ENCODE data around the gene PPY. TPM values are rescaled to one million over a fixed set of nuclear protein-coding genes. Genes with fewer than 3 reads are reported as not detected.

PPY gene
- total RNA-seq, 1 donor from 2014 or later: not detected

DNA sequence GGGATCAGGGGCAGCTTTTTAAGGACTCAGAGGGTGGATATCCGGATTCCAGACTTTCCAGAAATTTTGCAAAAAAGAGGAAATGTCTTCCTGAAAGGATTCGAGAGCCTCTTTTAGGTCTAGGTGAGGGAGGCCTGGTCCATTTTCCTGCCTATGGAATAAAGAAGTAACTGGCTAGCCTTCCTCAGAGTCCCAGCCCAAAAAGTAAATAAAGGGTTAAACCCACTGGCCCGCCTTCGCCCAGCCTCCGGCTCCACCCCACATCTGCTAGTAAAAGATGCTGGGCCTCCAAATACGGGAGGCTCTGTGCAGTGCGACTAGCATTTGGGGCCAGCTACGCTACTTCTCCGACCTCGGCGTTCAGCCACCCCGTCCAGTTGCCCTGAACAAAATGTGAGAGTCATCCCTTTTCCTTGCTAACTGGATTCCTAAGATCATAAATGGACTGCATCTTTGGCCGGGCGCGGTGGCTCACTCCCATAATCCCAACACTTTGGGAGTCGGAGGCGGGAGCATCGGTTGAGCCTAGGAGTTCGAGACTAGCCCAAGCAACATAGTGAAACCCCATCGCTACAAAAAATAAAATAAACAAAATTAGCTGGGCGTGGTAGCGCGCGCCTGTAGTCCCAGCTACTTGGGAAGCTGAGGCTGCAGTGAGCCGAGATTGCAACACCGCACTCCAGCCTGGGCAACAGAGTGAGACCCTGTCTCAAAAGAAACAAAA is 34.1 kb downstream of the PPY start:
- Mint-ChIP-seq H3K9me3 (no peaks in the 10 kb centered on the region), H3K27ac (no peak overlapping the region), H3K36me3 (ENCODE audit: low read depth) (no peaks in the 10 kb centered on the region), H3K27me3 (peaks cover 49% of the 10 kb centered on the region), H3K4me3 (peak overlapping the region; percentile 73), H3K4me1 (peaks cover 23% of the 10 kb centered on the region)
- intact Hi-C loops (cut with micrococcal nuclease): loop anchor here (5.0 to 10.0 kb wide), 2 partner anchors 83 to 99 kb away; no protein-coding TSS in a partner anchor
- CTCF ChIA-PET: interaction anchor here (3.2 kb wide), 1 partner anchor 36 kb away, joined by 10 read pairs; no protein-coding TSS in a partner anchor
- DNase-seq (no peak), ATAC-seq (ENCODE audit: low read depth) (peak; percentile 56)
- POLR2A ChIA-PET: no interaction called here
- TF ChIP-seq, protein P1, sequence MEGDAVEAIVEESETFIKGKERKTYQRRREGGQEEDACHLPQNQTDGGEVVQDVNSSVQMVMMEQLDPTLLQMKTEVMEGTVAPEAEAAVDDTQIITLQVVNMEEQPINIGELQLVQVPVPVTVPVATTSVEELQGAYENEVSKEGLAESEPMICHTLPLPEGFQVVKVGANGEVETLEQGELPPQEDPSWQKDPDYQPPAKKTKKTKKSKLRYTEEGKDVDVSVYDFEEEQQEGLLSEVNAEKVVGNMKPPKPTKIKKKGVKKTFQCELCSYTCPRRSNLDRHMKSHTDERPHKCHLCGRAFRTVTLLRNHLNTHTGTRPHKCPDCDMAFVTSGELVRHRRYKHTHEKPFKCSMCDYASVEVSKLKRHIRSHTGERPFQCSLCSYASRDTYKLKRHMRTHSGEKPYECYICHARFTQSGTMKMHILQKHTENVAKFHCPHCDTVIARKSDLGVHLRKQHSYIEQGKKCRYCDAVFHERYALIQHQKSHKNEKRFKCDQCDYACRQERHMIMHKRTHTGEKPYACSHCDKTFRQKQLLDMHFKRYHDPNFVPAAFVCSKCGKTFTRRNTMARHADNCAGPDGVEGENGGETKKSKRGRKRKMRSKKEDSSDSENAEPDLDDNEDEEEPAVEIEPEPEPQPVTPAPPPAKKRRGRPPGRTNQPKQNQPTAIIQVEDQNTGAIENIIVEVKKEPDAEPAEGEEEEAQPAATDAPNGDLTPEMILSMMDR (IDR thresholded peaks at IDR 0.05): no peak

DNA sequence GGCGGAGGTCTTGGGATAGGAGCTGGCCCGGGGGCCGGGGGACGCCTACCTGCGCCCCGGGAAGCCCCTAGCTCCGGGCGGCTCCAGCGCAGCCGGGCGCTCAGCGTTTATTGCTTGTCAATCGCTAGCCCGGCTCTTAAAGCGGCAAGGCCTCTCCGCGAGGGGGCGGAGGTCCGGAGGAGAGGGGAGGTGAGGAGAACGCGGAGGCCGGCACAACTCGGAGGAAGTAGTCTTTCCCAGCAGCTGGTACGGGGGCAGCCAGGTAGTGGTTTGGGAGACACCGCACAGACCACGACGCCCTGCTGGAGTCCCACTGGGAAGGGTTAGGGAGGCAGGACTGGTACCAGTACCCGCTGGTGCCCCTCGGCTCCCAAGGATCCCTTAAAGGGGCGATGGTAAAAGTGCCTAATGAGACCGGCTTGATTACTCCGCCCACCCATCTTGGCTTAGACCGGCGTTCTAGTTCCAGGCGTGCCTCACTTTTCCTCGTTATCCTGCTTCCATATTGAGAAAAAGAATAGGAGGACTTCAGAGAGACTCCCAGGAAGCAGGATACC is 34.8 kb downstream of the PPY start, which contains the start of gene MPP2:
MPP2 (minus strand) TSS at position 112 of the 557 bp plus-strand sequence. CDS start 3,076 bp downstream, outside the sequence.
- H3K9me3 Mint-ChIP-seq: no peaks in the 10 kb centered on the region
- no peaks in the 10 kb centered on the region for H3K36me3 Mint-ChIP-seq (ENCODE audit: low read depth)
- DNase-seq (peak; percentile 42), ATAC-seq (ENCODE audit: low read depth) (peak; percentile 63)
- H3K4me1 Mint-ChIP-seq: peaks cover 23% of the 10 kb centered on the region
- TF ChIP-seq, protein P1 (IDR thresholded peaks at IDR 0.05): no peak
- ChIA-PET POLR2A (no interaction called here), CTCF (interaction anchor here (3.2 kb wide), 1 partner anchor 36 kb away, joined by 10 read pairs; no protein-coding TSS in a partner anchor)
- intact Hi-C loops (cut with micrococcal nuclease): loop anchor here (5.0 to 10.0 kb wide), 2 partner anchors 83 to 100 kb away; no protein-coding TSS in a partner anchor
- peak within 1 kb of the TSS; percentile 73 for H3K4me3 Mint-ChIP-seq
- peaks cover 50% of the 10 kb centered on the region for H3K27me3 Mint-ChIP-seq
- H3K27ac Mint-ChIP-seq: peak within 1 kb of the TSS; percentile 35

DNA sequence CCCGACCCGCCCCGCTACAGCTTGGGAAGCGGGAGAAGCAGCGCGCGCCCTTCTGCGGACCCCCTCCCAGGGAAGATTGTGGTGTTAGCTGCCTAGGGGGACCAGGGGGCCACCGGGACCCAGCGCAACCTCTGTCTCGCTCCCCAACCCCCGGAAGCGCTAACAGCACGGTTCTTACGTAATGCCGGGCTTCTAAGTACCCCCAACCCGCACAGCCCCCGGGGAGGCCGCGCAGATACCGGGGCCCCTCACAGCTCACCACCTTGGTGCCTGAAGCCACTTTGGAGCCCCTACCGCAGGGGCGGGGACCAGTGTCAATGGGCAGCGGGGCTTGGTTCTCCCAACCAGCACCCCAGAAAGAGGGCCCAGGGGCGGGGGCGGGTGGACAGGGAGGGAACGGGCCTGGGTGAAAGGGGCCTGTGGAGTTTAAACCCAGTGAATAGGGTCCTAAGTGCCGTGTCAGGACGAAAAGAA is 35.3 kb downstream of the PPY start:
- ChIA-PET CTCF (interaction anchor here (3.2 kb wide), 1 partner anchor 37 kb away, joined by 10 read pairs; no protein-coding TSS in a partner anchor), POLR2A (no interaction called here)
- intact Hi-C loops (cut with micrococcal nuclease): loop anchor here (5.0 to 10.0 kb wide), 2 partner anchors 82 to 100 kb away; no protein-coding TSS in a partner anchor
- no peak overlapping the region for H3K27ac Mint-ChIP-seq
- H3K27me3 Mint-ChIP-seq: peaks cover 55% of the 10 kb centered on the region
- peak overlapping the region; percentile 73 for H3K4me3 Mint-ChIP-seq
- TF ChIP-seq, protein P1 (IDR thresholded peaks at IDR 0.05): no peak
- ATAC-seq (ENCODE audit: low read depth): peak; percentile 30
- H3K9me3 Mint-ChIP-seq: no peaks in the 10 kb centered on the region
- H3K4me1 Mint-ChIP-seq: peaks cover 23% of the 10 kb centered on the region
- peak; percentile 22 for DNase-seq
- no peaks in the 10 kb centered on the region for H3K36me3 Mint-ChIP-seq (ENCODE audit: low read depth)

DNA sequence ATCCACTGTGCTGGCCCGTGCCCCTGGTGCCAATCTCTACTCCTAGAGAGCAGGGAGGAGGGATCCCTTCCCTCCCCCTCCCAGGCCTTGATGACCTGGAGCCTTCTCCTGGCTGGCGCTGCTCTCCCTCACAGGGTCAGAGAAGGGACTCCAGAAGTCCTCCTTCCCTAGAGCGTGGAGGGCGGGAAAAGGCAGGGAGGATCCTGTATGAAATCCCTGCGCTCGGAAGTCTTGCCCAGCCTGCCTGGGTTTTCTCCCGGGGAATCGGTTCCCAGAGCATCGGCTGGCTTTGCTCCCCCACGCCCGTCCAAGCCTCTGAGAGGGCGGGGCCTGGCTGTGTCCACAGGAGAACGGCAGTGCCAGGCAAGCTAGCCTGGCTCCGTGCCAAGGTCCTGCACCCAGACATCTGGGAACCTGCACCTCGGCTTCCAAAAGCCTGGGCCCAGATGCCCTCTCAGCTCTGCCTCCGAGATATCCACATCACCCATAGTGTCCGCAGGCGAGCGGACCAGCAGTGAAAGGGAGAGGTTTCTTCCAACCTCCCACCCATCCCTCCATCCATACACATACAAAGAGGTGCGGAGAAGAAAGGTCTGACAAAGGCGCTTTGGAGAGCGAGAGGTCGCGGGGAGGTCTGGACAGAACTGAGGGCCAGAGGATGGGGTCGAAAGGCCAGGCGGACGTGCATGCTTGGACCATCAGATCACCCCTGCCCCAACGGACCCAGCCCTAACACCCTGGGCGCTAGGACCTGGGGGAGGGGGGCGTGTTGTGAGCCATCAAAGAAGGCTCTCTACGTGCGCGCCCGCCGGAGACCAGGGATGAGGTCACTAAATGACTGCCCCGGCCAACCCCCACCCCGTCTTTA is 36.1 kb downstream of the PPY start:
- TF ChIP-seq, protein P1 (IDR thresholded peaks at IDR 0.05): no peak
- no peak for DNase-seq
- peak overlapping the region; percentile 73 for H3K4me3 Mint-ChIP-seq
- H3K27me3 Mint-ChIP-seq: peaks cover 63% of the 10 kb centered on the region
- no peak for ATAC-seq (ENCODE audit: low read depth)
- H3K4me1 Mint-ChIP-seq: peaks cover 23% of the 10 kb centered on the region
- H3K36me3 Mint-ChIP-seq (ENCODE audit: low read depth): no peaks in the 10 kb centered on the region
- ChIA-PET POLR2A (no interaction called here), CTCF (no interaction called here)
- peak overlapping the region; percentile 35 for H3K27ac Mint-ChIP-seq
- no peaks in the 10 kb centered on the region for H3K9me3 Mint-ChIP-seq
- intact Hi-C loops (cut with micrococcal nuclease): loop anchor here (5.0 to 10.0 kb wide), 2 partner anchors 81 to 101 kb away; no protein-coding TSS in a partner anchor
